CD4-positive, alpha-beta T cell (primary cell): ENCODE measurements around the gene PLCH2. TPM values are rescaled to one million over a fixed set of nuclear protein-coding genes. Genes with fewer than 3 reads are reported as not detected.

Source experiments
- ATAC-seq: fragments of 200-7000 bp; cut with Tn5 transposase; one replicate; pipeline ENCODE4 v1.10.0; 2022; ENCODE audit warnings: mild to moderate bottlenecking; ENCODE audit not compliant: poor library complexity
- CTCF ChIA-PET: fragments of 350-600 bp; sonication (Branson Sonifier 250); formaldehyde crosslinking; loops from one replicate; lab custom pipeline; 2021; ENCODE audit warnings: antibody characterized with exemption, inconsistent platforms; lab: Charles Lee
- POLR2A ChIA-PET: fragments of 350-600 bp; sonication (Branson Sonifier 250); formaldehyde crosslinking; loops from one replicate; lab custom pipeline; 2021; ENCODE audit warnings: antibody characterized with exemption, inconsistent platforms; lab: Charles Lee
- DNase-seq, 14 experiments: peaks; one replicate each; pipeline ENCODE4 v3.0.0-alpha.2; 2013 to 2020; ENCODE audit warnings: mixed read lengths in 2 of 14
- H3K27ac ChIP-seq, 2 donors: one replicate each; pipeline versions ENCODE4 v1.5.1 to v1.7.0; 2013; ENCODE audit warnings: low read length in 2 of 2, low read depth in 1 of 2, mild to moderate bottlenecking in 1 of 2
- H3K27me3 ChIP-seq, 2 experiments: 1 replicate in 1 of 2; 2 replicates in 1 of 2; pipeline versions ENCODE4 v1.6.1 to v1.7.0; 2013; ENCODE audit warnings: low read length in 2 of 2, control low read depth in 1 of 2, mild to moderate bottlenecking in 1 of 2, moderate library complexity in 1 of 2; ENCODE audit not compliant: insufficient read depth in 2 of 2, control insufficient read depth in 1 of 2
- H3K36me3 ChIP-seq: one replicate; pipeline ENCODE4 v1.6.1; 2013; ENCODE audit warnings: low read length, control low read depth; ENCODE audit not compliant: insufficient read depth
- H3K4me1 ChIP-seq: one replicate; pipeline ENCODE4 v1.6.1; 2013; ENCODE audit warnings: low read length, control low read depth; ENCODE audit not compliant: insufficient read depth
- H3K4me3 ChIP-seq: one replicate; pipeline ENCODE4 v1.5.1; 2013; ENCODE audit warnings: mild to moderate bottlenecking, low read length, moderate library complexity
- H3K9me3 ChIP-seq, 2 experiments: 1 replicate in 1 of 2; 2 replicates in 1 of 2; pipeline versions ENCODE4 v1.6.1 to v1.7.0; 2013; ENCODE audit warnings: low read length in 2 of 2, mild to moderate bottlenecking in 2 of 2, control low read depth in 1 of 2, moderate library complexity in 1 of 2; ENCODE audit not compliant: control insufficient read depth in 1 of 2, insufficient read depth in 1 of 2
- H3K27ac Mint-ChIP-seq: one replicate; pipeline ENCODE4 v1.8.0; 2020; ENCODE audit warnings: mixed read lengths
- H3K27me3 Mint-ChIP-seq: one replicate; pipeline ENCODE4 v1.8.0; 2021; ENCODE audit warnings: mixed read lengths
- H3K36me3 Mint-ChIP-seq: one replicate; pipeline ENCODE4 v1.8.0; 2021; ENCODE audit warnings: low read depth, mixed read lengths
- H3K4me1 Mint-ChIP-seq: one replicate; pipeline ENCODE4 v1.8.0; 2021; ENCODE audit warnings: low read depth, mixed read lengths
- H3K4me3 Mint-ChIP-seq: one replicate; pipeline ENCODE4 v1.8.0; 2020; ENCODE audit warnings: mild to moderate bottlenecking, mixed read lengths
- H3K9me3 Mint-ChIP-seq: one replicate; pipeline ENCODE4 v1.8.0; 2020; ENCODE audit warnings: mixed read lengths
- CTCF ChIP-seq: fragments of 200-600 bp; IDR thresholded peaks from one replicate; pipeline ENCODE4 v1.8.0; 2022; ENCODE audit warnings: antibody characterized with exemption, mild to moderate bottlenecking
- intact Hi-C, 2 experiments: fragments of 100-400 bp; cut with DNase I in 1 of 2; cut with micrococcal nuclease in 1 of 2; formaldehyde crosslinking; loops; one replicate each; pipeline versions ENCODE4 v1.15.1 to v1.9.0; 2023 to 2025; cut with DNase I, micrococcal nuclease
- total RNA-seq, 174 experiments: library from RNA in 2 of 174; stranded (reverse) in 2 of 174; gene quantifications; one replicate each; pipeline ENCODE4 v1.2.3 and lab custom pipeline; 2021 to 2026

Gene PLCH2
- total RNA-seq, 2 experiments from 2014 or later: 47.6 to 48.1 TPM

GRCh38 chr1:2496087-2496622 lies 20.1 kb downstream of the PLCH2 start:
- Histone ChIP-seq H3K4me1 (peaks cover 53% of the 10 kb centered on the region), H3K9me3 (no peaks in the 10 kb centered on the region), H3K27ac (no peak overlapping the region), H3K36me3 (peaks cover 3% of the 10 kb centered on the region), H3K4me3 (no peak overlapping the region), H3K27me3 (no peaks in the 10 kb centered on the region)
- ChIA-PET POLR2A (no interaction called here), CTCF (no interaction called here)
- Mint-ChIP-seq H3K4me1 (peaks cover 24% of the 10 kb centered on the region), H3K36me3 (peaks cover 2% of the 10 kb centered on the region), H3K9me3 (no peaks in the 10 kb centered on the region), H3K27ac (no peak overlapping the region), H3K27me3 (no peaks in the 10 kb centered on the region), H3K4me3 (no peak overlapping the region)
- ATAC-seq (peak; percentile 48), DNase-seq (peak in 4 of 14 experiments; percentile 25 to 70 (median 46))
- TF ChIP-seq CTCF: no peak
- intact Hi-C loops: no loop called here

GRCh38 chr1:2496746-2497145 lies 20.7 kb downstream of the PLCH2 start:
- peaks cover 24% of the 10 kb centered on the region for H3K4me1 Mint-ChIP-seq
- no peak overlapping the region for H3K27ac Mint-ChIP-seq
- Histone ChIP-seq H3K4me3 (no peak overlapping the region), H3K36me3 (no peaks in the 10 kb centered on the region), H3K27me3 (no peaks in the 10 kb centered on the region), H3K4me1 (peaks cover 54% of the 10 kb centered on the region), H3K27ac (no peak overlapping the region), H3K9me3 (no peaks in the 10 kb centered on the region)
- H3K27me3 Mint-ChIP-seq: no peaks in the 10 kb centered on the region
- DNase-seq (no peak), ATAC-seq (no peak)
- TF ChIP-seq CTCF: no peak
- ChIA-PET CTCF (no interaction called here), POLR2A (no interaction called here)
- H3K4me3 Mint-ChIP-seq: no peak overlapping the region
- intact Hi-C loops: no loop called here
- no peaks in the 10 kb centered on the region for H3K36me3 Mint-ChIP-seq
- no peaks in the 10 kb centered on the region for H3K9me3 Mint-ChIP-seq

DNA sequence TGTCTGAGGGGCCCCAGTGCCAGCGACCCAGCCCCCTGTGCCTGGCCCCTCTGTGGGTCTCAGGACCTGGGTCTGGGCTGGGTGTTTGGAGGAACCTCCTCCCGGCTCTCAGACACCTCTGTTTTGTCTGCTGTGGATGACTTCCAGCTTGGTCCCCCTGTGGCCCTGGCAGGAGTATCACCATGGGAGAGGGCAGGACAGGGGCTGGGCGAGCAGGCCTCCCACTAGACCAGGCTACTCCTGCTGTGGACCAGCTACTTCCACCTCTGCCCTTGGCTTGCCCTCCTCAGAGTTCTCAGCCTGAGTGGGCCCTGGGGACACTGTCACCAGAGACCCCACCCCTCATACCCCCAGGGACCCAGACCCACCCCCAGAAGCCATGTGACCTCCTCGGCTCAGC lies 21.8 kb downstream of the PLCH2 start:
- POLR2A ChIA-PET: no interaction called here
- TF ChIP-seq CTCF: no peak
- H3K4me1 Mint-ChIP-seq: peaks cover 24% of the 10 kb centered on the region

More for the DNA sequence above, 21.8 kb downstream of the PLCH2 start:
- H3K36me3 ChIP-seq: no peaks in the 10 kb centered on the region
- H3K27ac ChIP-seq: no peak overlapping the region
- ATAC-seq (no peak), DNase-seq (no peak)
- H3K36me3 Mint-ChIP-seq: no peaks in the 10 kb centered on the region
- intact Hi-C loops: no loop called here
- no peak overlapping the region for H3K4me3 Mint-ChIP-seq
- H3K9me3 Mint-ChIP-seq: no peaks in the 10 kb centered on the region
- H3K27me3 ChIP-seq: no peaks in the 10 kb centered on the region
- CTCF ChIA-PET: no interaction called here
- no peak overlapping the region for H3K27ac Mint-ChIP-seq
- no peak overlapping the region for H3K4me3 ChIP-seq
- peaks cover 54% of the 10 kb centered on the region for H3K4me1 ChIP-seq
- H3K9me3 ChIP-seq: peaks cover 0 to 1% of the 10 kb centered on the region in 2 experiments
- H3K27me3 Mint-ChIP-seq: no peaks in the 10 kb centered on the region
